GM23338 (cell line): ENCODE measurements around the gene CEBPE.
A peak's percentile ranks its signal among the peaks of the same experiment; 100 is the strongest.

Source experiments
- CREB1 ChIP-seq: fragments of 250-450 bp; sonication (Bioruptor Pico); IDR thresholded peaks from 2 replicates; pipeline ENCODE4 v1.5.0; 2020; ENCODE audit warnings: low read depth, mild to moderate bottlenecking, moderate library complexity
- EZH2 ChIP-seq: fragments of 200-600 bp; sonication (generic); IDR thresholded peaks from one replicate; pipeline ENCODE4 v1.8.0; 2017; ENCODE audit warnings: antibody characterized with exemption, mild to moderate bottlenecking, low read depth; ENCODE audit not compliant: unreplicated experiment
- EZH2phosphoT487 ChIP-seq: fragments of 200-600 bp; sonication (generic); IDR thresholded peaks from one replicate; pipeline ENCODE4 v1.8.1; 2018; ENCODE audit warnings: antibody characterized with exemption; ENCODE audit not compliant: unreplicated experiment
- JUNB ChIP-seq: IDR thresholded peaks from one replicate; pipeline ENCODE4 v1.6.1; 2016; ENCODE audit warnings: antibody characterized with exemption; ENCODE audit not compliant: unreplicated experiment
- NANOG ChIP-seq: IDR thresholded peaks from 2 replicates; pipeline ENCODE4 v1.6.1; 2016; ENCODE audit warnings: antibody characterized with exemption, borderline replicate concordance
- POLR2AphosphoS5 ChIP-seq: IDR thresholded peaks from 2 replicates; pipeline ENCODE4 v1.6.1; 2016; ENCODE audit warnings: antibody characterized with exemption, low read depth
- STAT1 ChIP-seq: IDR thresholded peaks from one replicate; pipeline ENCODE4 v1.6.1; 2016; ENCODE audit warnings: antibody characterized with exemption; ENCODE audit not compliant: unreplicated experiment
- ZNF114 ChIP-seq: fragments of 250-450 bp; sonication (Bioruptor Pico); IDR thresholded peaks from 2 replicates; pipeline ENCODE4 v1.5.0; 2020; ENCODE audit warnings: mild to moderate bottlenecking, moderate library complexity
- ZNF331 ChIP-seq: fragments of 250-450 bp; sonication (Bioruptor Pico); IDR thresholded peaks from 2 replicates; pipeline ENCODE4 v1.5.0; 2020; ENCODE audit warnings: low read depth, mild to moderate bottlenecking, moderate library complexity
- TF ChIP-seq, protein P1 (sequence below), 2 experiments: fragments of 200-600 bp in 1 of 2; sonication (generic) in 1 of 2; conservative IDR thresholded peaks; 2 replicates each; pipeline versions ENCODE4 v1.5.1 to v1.6.1; 2016 to 2017; ENCODE audit warnings: antibody characterized with exemption in 2 of 2, low read depth in 2 of 2, mild to moderate bottlenecking in 2 of 2, moderate library complexity in 1 of 2
- TF ChIP-seq, protein P2 (sequence below): IDR thresholded peaks from one replicate; pipeline ENCODE4 v1.6.1; 2018; ENCODE audit warnings: antibody characterized with exemption; ENCODE audit not compliant: unreplicated experiment
- TF ChIP-seq, protein P3 (sequence below): IDR thresholded peaks from 2 replicates; pipeline ENCODE4 v1.6.1; 2016; ENCODE audit warnings: antibody characterized with exemption
- TF ChIP-seq, protein P4 (sequence below): fragments of 250-450 bp; sonication (Bioruptor Pico); IDR thresholded peaks from 2 replicates; pipeline ENCODE4 v1.5.0; 2020; ENCODE audit warnings: mild to moderate bottlenecking, moderate library complexity

DNA sequence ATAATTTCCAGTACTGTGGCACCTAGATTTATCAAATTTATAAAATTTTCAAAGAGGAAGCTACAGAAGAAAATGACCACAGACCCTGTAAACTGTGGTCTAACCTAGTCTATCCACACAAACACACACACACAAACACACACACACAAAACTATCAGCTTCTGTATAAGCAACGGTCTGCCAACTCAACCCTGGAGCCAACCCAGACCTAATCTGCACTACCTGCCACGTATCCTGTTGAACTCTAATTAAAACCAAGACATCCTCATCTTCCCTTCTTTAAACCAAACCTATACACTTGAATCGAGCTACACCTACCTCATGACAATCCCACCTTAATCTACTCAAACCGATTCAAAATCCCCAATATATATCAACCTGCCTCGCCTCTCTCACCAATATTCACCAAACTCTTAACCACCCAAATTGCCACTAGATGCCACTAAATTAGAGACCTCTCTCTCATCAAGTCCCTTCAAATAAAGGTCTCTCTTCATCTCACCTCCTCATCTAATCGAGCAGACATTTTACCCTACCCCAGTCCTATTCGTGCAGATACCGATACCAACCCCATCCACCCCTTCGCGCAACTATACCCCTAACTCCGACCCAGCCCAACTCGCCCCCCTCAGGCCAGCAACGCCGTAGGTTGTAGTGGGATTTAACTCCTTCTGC, 24.9 kb downstream of the CEBPE start:
- TF ChIP-seq, protein P1, sequence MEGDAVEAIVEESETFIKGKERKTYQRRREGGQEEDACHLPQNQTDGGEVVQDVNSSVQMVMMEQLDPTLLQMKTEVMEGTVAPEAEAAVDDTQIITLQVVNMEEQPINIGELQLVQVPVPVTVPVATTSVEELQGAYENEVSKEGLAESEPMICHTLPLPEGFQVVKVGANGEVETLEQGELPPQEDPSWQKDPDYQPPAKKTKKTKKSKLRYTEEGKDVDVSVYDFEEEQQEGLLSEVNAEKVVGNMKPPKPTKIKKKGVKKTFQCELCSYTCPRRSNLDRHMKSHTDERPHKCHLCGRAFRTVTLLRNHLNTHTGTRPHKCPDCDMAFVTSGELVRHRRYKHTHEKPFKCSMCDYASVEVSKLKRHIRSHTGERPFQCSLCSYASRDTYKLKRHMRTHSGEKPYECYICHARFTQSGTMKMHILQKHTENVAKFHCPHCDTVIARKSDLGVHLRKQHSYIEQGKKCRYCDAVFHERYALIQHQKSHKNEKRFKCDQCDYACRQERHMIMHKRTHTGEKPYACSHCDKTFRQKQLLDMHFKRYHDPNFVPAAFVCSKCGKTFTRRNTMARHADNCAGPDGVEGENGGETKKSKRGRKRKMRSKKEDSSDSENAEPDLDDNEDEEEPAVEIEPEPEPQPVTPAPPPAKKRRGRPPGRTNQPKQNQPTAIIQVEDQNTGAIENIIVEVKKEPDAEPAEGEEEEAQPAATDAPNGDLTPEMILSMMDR (conservative IDR thresholded peaks at IDR 0.05; ENCODE audit: low read depth in 2 of 2) = peak; percentile 30 to 36; a peak in 3 of 4 replicates
- TF ChIP-seq POLR2AphosphoS5 = no peak
- TF ChIP-seq, protein P2, sequence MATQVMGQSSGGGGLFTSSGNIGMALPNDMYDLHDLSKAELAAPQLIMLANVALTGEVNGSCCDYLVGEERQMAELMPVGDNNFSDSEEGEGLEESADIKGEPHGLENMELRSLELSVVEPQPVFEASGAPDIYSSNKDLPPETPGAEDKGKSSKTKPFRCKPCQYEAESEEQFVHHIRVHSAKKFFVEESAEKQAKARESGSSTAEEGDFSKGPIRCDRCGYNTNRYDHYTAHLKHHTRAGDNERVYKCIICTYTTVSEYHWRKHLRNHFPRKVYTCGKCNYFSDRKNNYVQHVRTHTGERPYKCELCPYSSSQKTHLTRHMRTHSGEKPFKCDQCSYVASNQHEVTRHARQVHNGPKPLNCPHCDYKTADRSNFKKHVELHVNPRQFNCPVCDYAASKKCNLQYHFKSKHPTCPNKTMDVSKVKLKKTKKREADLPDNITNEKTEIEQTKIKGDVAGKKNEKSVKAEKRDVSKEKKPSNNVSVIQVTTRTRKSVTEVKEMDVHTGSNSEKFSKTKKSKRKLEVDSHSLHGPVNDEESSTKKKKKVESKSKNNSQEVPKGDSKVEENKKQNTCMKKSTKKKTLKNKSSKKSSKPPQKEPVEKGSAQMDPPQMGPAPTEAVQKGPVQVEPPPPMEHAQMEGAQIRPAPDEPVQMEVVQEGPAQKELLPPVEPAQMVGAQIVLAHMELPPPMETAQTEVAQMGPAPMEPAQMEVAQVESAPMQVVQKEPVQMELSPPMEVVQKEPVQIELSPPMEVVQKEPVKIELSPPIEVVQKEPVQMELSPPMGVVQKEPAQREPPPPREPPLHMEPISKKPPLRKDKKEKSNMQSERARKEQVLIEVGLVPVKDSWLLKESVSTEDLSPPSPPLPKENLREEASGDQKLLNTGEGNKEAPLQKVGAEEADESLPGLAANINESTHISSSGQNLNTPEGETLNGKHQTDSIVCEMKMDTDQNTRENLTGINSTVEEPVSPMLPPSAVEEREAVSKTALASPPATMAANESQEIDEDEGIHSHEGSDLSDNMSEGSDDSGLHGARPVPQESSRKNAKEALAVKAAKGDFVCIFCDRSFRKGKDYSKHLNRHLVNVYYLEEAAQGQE = no peak
- no peak for TF ChIP-seq EZH2phosphoT487
- TF ChIP-seq EZH2 = no peak
- no peak for TF ChIP-seq JUNB
- TF ChIP-seq CREB1 (CRISPR knock-in tag) = no peak
- TF ChIP-seq, protein P3, sequence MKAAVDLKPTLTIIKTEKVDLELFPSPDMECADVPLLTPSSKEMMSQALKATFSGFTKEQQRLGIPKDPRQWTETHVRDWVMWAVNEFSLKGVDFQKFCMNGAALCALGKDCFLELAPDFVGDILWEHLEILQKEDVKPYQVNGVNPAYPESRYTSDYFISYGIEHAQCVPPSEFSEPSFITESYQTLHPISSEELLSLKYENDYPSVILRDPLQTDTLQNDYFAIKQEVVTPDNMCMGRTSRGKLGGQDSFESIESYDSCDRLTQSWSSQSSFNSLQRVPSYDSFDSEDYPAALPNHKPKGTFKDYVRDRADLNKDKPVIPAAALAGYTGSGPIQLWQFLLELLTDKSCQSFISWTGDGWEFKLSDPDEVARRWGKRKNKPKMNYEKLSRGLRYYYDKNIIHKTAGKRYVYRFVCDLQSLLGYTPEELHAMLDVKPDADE = no peak
- TF ChIP-seq ZNF331 (CRISPR knock-in tag) = no peak
- no peak for TF ChIP-seq NANOG
- no peak for TF ChIP-seq ZNF114 (CRISPR knock-in tag)
- TF ChIP-seq STAT1 = no peak
- TF ChIP-seq, protein P4, sequence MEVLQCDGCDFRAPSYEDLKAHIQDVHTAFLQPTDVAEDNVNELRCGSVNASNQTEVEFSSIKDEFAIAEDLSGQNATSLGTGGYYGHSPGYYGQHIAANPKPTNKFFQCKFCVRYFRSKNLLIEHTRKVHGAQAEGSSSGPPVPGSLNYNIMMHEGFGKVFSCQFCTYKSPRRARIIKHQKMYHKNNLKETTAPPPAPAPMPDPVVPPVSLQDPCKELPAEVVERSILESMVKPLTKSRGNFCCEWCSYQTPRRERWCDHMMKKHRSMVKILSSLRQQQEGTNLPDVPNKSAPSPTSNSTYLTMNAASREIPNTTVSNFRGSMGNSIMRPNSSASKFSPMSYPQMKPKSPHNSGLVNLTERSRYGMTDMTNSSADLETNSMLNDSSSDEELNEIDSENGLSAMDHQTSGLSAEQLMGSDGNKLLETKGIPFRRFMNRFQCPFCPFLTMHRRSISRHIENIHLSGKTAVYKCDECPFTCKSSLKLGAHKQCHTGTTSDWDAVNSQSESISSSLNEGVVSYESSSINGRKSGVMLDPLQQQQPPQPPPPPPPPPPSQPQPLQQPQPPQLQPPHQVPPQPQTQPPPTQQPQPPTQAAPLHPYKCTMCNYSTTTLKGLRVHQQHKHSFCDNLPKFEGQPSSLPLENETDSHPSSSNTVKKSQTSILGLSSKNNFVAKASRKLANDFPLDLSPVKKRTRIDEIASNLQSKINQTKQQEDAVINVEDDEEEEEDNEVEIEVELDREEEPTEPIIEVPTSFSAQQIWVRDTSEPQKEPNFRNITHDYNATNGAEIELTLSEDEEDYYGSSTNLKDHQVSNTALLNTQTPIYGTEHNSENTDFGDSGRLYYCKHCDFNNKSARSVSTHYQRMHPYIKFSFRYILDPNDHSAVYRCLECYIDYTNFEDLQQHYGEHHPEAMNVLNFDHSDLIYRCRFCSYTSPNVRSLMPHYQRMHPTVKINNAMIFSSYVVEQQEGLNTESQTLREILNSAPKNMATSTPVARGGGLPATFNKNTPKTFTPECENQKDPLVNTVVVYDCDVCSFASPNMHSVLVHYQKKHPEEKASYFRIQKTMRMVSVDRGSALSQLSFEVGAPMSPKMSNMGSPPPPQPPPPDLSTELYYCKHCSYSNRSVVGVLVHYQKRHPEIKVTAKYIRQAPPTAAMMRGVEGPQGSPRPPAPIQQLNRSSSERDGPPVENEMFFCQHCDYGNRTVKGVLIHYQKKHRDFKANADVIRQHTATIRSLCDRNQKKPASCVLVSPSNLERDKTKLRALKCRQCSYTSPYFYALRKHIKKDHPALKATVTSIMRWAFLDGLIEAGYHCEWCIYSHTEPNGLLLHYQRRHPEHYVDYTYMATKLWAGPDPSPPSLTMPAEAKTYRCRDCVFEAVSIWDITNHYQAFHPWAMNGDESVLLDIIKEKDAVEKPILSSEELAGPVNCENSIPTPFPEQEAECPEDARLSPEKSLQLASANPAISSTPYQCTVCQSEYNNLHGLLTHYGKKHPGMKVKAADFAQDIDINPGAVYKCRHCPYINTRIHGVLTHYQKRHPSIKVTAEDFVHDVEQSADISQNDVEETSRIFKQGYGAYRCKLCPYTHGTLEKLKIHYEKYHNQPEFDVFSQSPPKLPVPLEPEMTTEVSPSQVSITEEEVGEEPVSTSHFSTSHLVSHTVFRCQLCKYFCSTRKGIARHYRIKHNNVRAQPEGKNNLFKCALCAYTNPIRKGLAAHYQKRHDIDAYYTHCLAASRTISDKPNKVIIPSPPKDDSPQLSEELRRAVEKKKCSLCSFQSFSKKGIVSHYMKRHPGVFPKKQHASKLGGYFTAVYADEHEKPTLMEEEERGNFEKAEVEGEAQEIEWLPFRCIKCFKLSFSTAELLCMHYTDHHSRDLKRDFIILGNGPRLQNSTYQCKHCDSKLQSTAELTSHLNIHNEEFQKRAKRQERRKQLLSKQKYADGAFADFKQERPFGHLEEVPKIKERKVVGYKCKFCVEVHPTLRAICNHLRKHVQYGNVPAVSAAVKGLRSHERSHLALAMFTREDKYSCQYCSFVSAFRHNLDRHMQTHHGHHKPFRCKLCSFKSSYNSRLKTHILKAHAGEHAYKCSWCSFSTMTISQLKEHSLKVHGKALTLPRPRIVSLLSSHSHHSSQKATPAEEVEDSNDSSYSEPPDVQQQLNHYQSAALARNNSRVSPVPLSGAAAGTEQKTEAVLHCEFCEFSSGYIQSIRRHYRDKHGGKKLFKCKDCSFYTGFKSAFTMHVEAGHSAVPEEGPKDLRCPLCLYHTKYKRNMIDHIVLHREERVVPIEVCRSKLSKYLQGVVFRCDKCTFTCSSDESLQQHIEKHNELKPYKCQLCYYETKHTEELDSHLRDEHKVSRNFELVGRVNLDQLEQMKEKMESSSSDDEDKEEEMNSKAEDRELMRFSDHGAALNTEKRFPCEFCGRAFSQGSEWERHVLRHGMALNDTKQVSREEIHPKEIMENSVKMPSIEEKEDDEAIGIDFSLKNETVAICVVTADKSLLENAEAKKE (CRISPR knock-in tag) = no peak
